BE2C (cell line): ENCODE data around the gene MAP7.

Experiments used
- DNase-seq: peaks from one replicate; pipeline ENCODE4 v3.0.0-alpha.2; 2020
- H3K27me3 ChIP-seq: fragments of 250-450 bp; sonication (Bioruptor Pico); 2 replicates; pipeline ENCODE4 v1.5.1; 2020; ENCODE audit warnings: mild to moderate bottlenecking
- H3K36me3 ChIP-seq: fragments of 250-450 bp; sonication (Bioruptor Pico); 2 replicates; pipeline ENCODE4 v1.5.1; 2020; ENCODE audit warnings: mild to moderate bottlenecking
- H3K4me1 ChIP-seq: fragments of 250-450 bp; sonication (Bioruptor Pico); 2 replicates; pipeline ENCODE4 v1.5.1; 2020
- H3K4me3 ChIP-seq: 2 replicates; pipeline ENCODE4 v1.5.1; 2011; ENCODE audit warnings: low read depth, low read length
- H3K9me3 ChIP-seq: fragments of 250-450 bp; sonication (Bioruptor Pico); 2 replicates; pipeline ENCODE4 v1.5.1; 2020
- TF ChIP-seq, protein P1 (sequence below): IDR thresholded peaks from 2 replicates; pipeline ENCODE4 v1.5.1; 2012; ENCODE audit warnings: mild to moderate bottlenecking, low read depth, low read length

The MAP7 gene

DNA sequence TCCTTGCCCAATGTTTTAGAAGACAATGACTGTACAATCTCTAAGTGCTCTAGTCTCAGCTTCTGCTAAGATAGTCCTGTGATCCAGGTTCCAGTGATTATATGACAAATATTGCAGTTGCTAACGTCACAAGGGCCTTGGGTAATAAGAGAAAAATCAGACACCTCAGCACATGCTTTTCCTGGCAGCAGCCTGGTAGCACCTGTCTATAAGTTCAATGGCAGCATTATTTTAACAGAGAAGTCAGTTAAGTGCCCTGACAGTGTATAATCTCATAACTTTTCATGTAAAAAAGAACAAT lies 139.2 kb downstream of the MAP7 start:
- Histone ChIP-seq H3K4me3 (no peak overlapping the region), H3K36me3 (no peaks in the 10 kb centered on the region; the same call in 1 of the 2 replicates), H3K4me1 (no peaks in the 10 kb centered on the region; the same call in 1 of the 2 replicates), H3K27me3 (no peaks in the 10 kb centered on the region), H3K9me3 (no peaks in the 10 kb centered on the region)
- TF ChIP-seq, protein P1, sequence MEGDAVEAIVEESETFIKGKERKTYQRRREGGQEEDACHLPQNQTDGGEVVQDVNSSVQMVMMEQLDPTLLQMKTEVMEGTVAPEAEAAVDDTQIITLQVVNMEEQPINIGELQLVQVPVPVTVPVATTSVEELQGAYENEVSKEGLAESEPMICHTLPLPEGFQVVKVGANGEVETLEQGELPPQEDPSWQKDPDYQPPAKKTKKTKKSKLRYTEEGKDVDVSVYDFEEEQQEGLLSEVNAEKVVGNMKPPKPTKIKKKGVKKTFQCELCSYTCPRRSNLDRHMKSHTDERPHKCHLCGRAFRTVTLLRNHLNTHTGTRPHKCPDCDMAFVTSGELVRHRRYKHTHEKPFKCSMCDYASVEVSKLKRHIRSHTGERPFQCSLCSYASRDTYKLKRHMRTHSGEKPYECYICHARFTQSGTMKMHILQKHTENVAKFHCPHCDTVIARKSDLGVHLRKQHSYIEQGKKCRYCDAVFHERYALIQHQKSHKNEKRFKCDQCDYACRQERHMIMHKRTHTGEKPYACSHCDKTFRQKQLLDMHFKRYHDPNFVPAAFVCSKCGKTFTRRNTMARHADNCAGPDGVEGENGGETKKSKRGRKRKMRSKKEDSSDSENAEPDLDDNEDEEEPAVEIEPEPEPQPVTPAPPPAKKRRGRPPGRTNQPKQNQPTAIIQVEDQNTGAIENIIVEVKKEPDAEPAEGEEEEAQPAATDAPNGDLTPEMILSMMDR: no peak
- DNase-seq: no peak

DNA sequence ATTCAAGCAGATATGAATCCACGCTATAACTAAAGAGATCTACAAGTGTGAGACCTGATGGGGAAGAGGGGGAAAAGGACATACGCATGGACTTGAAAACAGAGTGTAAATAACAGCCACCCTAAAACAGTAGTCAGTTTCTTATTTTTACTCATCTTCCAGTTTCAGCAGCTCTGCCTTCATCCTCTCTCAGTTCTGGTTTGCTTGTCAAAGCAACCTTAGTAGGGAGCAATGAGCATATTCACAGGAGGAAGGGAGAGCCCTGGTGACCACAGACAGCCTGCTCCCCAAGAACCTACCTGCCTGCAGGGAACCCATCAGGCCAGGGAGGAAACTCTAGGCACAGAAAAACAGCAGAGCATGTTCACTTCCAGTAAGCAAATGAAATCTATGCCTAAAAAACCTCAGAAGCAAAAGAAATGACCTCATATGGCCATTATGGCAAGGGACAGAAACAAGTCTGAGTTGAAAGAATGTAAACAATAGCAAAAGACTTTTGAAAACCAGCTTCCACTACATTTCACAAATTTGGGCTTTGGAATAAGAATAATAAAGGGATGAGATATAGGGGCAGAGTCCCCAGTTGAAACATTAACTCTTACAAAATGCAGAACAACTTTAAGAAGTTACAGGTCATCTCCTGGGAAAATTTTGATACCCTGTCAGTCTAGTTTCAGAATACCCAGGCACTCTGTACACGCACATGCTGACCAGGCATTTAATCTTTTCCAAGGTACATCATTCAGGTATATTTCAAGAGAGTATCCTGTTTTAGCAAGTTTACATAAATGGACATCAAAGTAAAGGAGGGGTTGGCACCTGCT lies 139.8 kb downstream of the MAP7 start:
- Histone ChIP-seq H3K4me1 (no peaks in the 10 kb centered on the region; the same call in 1 of the 2 replicates), H3K9me3 (no peaks in the 10 kb centered on the region), H3K27me3 (no peaks in the 10 kb centered on the region), H3K36me3 (no peaks in the 10 kb centered on the region; the same call in 1 of the 2 replicates), H3K4me3 (no peak overlapping the region)
- DNase-seq: no peak
- TF ChIP-seq, protein P1: no peak

DNA sequence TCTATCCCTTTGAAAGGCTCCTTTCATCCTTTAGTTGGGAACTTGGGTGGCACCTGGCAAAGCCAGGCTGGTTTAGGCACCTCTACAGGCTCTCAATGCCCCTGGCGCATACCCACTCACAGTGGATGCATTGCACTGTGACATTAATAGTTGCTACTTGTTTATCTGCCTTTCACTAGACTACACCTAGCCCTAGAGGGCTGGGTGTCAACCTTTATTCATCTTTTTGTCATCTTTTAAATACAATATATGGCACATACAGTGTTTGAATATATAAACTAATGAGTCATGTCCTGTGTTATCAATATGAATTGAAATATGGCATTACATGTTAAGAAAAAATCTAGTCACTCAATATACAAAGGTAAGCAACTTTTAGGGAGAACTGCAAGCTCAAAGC lies 140.6 kb downstream of the MAP7 start:
- Histone ChIP-seq H3K4me1 (peaks cover 5% of the 10 kb centered on the region; the same call in 1 of the 2 replicates), H3K4me3 (no peak overlapping the region), H3K27me3 (no peaks in the 10 kb centered on the region), H3K36me3 (no peaks in the 10 kb centered on the region; the same call in 1 of the 2 replicates), H3K9me3 (no peaks in the 10 kb centered on the region)
- TF ChIP-seq, protein P1: no peak
- DNase-seq: no peak

DNA sequence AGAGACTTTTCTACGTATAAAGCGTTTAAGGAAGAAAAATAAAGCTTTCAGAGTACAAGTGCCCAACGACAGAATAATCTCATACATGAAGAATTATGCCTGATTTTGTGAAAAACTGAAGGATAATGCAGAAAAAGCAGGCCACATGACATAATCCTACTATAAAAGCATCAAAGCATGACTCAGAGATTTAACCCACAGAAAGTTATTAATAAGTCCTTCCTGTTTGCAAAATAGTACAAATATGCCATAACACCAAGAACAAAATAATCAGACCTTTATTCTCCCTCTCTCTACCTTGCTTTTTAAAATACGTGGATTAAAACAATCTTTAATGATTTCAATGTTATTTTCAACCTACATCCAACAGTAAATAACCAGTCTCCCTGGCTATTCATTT lies 142.0 kb downstream of the MAP7 start:
- H3K36me3 ChIP-seq: no peaks in the 10 kb centered on the region; the same call in 1 of the 2 replicates
- TF ChIP-seq, protein P1: no peak
- H3K9me3 ChIP-seq: no peaks in the 10 kb centered on the region
- no peak for DNase-seq
- no peaks in the 10 kb centered on the region for H3K27me3 ChIP-seq
- H3K4me1 ChIP-seq: peaks cover 10% of the 10 kb centered on the region
- H3K4me3 ChIP-seq: no peak overlapping the region

DNA sequence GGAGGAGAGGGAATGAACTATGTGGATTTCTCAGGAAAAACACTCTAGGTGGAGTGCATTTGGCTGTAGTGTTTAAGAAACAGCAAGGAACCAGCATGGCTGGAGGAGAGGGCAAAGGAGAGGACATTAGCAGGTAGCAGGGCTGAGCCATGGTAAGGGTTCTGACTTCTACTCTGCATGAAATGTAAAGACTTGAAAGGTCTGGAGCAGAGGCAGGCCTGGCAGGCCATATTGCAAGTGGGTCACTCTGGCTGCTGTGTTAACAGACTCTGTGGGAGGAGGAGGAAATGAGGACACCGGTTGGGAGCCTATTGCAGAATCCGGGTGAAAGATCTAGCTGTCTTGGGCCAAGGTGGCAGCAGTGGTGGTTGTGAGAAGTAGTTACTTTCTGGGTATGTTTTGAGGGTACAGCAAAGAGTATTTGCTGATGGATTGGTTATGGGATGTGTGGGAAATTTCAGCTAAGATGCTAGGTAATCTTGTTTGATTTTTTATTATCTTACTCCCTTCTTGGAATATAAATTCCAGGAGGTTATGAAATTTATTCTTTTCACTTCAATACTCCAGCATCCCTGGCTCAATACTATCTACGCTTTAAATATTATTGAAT lies 144.7 kb downstream of the MAP7 start:
- H3K9me3 ChIP-seq: no peaks in the 10 kb centered on the region; the same call in 1 of the 2 replicates
- no peaks in the 10 kb centered on the region for H3K36me3 ChIP-seq
- H3K4me1 ChIP-seq: peaks cover 13% of the 10 kb centered on the region
- TF ChIP-seq, protein P1: no peak
- H3K4me3 ChIP-seq: no peak overlapping the region
- H3K27me3 ChIP-seq: no peaks in the 10 kb centered on the region
- no peak for DNase-seq
